Umbilical cord (tissue), 2 donors: ENCODE results near the gene SLC2A9. TPM values are rescaled to one million over a fixed set of nuclear protein-coding genes. Genes with fewer than 3 reads are reported as not detected.

Source experiments
- DNase-seq: peaks from one replicate; pipeline ENCODE4 v3.0.0-alpha.2; 2015; ENCODE audit warnings: low spot score
- total RNA-seq: library from RNA; depleted of rRNA; stranded (reverse); fragments of >200 nt; gene quantifications from one replicate; pipeline ENCODE4 v1.2.3, GENCODE V29; 2014; ENCODE audit warnings: low replicate concordance; ENCODE audit not compliant: insufficient read depth

The SLC2A9 gene
- total RNA-seq, 1 donor from 2014 or later = 11.1 TPM

DNA sequence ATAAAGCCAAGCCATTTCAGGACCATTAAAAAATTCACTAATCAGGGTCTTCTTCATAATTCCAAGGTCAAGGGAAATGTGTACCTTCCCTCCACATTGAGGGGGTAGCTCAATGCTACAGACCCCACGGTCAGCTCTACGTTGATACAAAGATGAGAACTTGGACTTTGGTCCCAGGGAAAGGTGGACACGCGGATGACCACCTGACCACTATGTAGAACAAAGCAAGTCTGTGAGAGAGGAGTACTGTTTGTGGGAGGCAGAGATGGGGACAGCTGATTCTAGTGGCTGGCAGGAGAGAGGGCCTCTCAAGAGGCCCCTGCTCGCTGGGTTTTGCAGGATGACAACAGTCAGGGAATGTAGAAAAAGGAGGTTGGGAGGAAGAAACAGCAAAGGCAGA is 58.0 kb downstream of the SLC2A9 start:
- no peak for DNase-seq

DNA sequence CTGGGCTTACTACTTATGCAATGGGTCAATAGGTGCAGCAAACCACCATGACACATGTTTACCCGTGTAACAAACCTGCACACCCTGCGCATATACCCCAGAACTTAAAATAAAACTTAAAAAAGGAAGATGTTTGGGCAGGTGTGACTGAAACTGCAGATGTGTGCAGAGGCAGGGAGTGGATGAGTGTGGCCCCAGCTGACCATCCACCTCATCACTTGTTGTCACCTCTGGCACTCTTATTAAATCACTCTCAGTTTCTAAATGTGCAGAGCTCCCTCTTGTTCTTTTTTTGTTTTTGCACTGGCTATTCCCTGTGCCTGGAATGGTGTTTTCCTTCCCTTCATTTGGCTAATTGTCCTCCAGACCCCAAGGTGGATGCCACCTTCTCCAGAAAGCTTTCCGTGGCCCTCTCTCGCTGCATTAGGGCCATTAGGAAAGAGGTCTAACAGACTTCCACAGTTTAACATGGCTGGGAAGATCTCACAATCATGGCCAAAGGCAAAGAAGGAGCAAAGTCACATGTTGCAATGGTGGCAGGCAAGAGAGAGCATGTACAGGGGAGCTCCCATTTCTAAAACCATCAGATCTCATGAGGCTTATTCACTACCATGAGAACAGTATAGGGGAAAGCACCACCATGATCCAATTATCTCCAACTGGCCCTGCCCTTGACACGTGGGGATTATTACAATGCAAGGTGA is 58.5 kb downstream of the SLC2A9 start:
- DNase-seq = no peak

DNA sequence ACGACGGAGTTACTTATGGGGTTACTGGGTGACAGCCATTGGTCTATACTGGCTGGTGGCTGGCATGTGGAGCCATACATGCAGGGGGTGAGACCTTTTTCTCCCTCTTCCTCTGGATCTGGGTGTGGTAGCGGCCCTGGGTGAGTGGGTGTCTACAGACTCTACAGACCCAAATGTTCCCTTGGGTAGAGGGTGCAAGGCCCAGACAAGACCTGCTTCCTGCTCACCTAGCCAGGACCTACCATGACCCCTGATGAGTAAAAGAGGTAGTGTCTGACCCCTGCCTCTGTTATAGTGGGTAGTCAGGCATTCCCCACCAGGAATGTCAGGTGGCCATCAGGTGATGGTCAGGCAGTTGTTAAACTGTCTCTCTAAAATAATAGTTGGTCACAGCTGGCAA is 66.8 kb downstream of the SLC2A9 start:
- no peak for DNase-seq

- no peak for DNase-seq
These were observed 68.2 kb downstream of the SLC2A9 start for GRCh38 chr4:9953089-9953488.

DNA sequence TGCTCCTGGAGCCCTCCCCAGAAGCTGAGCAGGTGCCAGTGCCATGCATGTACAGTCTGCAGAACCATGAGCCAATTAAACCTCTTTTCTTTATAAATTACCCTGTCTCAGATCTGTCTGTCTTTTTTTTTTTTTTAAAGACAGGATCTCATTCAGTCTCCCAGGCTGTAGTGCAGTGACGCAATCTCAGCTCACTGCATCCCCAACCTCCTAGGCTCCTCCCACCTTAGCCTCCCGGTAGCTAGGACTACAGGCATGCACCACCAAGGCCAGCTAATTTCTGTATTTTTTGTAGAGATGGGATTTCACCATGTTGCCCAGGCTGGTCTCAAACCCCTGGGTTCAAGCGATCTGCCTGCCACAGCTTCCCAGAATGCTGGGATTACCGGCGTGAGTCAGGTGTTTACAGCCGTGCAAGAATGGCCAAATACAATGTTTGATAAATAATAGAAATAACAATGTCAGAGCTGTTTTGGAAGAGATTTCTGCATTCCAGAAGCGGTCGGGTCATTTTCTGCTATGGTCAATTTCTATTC is 68.8 kb downstream of the SLC2A9 start:
- no peak for DNase-seq

DNA sequence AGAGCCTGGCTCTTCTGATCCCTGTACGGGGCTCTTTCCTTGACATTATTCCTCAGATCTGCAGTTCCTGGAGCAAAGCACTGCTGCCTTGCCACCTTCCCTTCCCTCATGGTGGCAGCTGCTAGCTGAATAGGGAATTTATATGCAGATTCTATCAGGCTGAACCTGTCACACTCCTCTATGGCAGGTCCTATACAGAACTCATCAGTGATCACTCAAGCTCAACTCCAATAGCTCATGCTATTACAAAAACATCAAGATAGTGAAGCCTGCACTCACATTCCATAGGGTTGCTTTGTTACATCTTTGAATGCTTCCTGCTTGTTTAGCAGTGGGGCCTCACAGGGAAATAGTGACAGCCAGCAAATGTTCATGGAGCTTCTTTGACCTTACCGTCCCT is 71.7 kb downstream of the SLC2A9 start:
- no peak for DNase-seq

- no peak for DNase-seq
These were observed 73.9 kb downstream of the SLC2A9 start for GRCh38 chr4:9947168-9948062.

- DNase-seq = no peak
These were observed 75.1 kb downstream of the SLC2A9 start for GRCh38 chr4:9946170-9946569.

GRCh38 chr4:9944431-9945425 is 76.6 kb downstream of the SLC2A9 start:
- DNase-seq = no peak

DNA sequence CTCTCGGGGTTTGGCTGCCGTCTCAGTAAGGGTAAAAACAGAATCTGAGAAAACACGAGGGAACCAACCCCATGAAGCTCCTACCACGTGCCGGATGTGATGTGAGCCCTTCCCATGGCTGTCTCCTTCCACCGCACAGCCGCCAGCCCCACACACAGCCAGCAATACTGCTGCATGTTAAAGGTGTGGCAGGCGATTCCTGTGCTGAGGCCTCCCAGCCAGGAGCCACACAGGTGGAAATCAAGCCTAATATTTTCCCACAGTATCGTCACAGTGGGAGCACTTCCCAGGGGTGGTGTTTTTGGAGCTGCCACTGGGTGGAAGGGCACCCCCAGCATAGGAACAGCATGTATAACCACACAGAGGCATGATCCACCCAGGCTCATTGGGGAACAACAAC is 77.5 kb downstream of the SLC2A9 start:
- DNase-seq = no peak

GRCh38 chr4:9942921-9943600 is 78.2 kb downstream of the SLC2A9 start:
- no peak for DNase-seq

GRCh38 chr4:9942139-9942538 is 79.2 kb downstream of the SLC2A9 start:
- no peak for DNase-seq

- no peak for DNase-seq
These were observed 81.3 kb downstream of the SLC2A9 start for GRCh38 chr4:9940041-9940440.

GRCh38 chr4:9938933-9939332 is 82.4 kb downstream of the SLC2A9 start:
- no peak for DNase-seq

DNA sequence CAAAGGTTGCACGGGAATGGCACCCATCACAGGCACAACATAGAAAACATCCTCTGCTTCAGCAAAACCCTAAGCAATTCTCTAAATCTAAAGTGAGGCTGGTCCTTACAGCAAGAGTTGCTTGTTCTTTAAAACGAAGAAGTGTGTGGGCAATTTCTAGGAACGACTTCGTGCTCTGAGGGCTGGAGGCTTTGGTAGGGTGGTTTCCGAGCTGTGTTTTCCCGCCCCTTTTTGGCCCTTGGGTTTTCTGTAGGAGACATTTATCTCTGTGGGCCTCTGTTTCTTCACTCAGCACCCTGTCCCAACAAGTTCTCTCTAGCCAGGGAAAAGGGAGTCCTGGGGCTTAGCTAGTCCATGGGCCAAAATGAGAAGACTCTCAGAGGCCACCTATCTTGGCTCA is 84.2 kb downstream of the SLC2A9 start:
- no peak for DNase-seq

DNA sequence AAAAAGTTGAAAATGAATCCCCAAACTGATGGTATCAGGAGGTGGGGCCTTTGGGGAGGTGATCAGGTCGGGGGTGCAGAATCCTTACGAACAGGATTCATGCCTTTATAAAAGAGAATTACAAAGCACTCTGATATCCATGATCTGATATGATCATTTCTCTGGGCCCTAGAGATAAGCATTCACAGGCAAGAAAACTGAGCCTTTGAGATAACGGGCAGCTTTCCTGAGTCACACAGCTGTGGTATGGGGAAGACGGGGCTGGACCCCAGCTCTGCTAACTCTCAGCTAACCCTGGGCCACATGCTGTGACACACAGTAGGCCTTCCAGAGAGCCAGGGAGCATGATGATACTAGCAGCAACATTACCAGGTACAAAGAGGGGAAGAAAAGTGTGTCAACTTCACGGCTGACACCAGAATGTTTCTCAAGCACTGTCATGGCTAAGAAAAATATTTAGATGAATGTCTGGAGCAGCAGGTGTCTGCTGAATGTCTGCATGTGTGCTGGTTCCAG is 85.1 kb downstream of the SLC2A9 start:
- no peak for DNase-seq

DNA sequence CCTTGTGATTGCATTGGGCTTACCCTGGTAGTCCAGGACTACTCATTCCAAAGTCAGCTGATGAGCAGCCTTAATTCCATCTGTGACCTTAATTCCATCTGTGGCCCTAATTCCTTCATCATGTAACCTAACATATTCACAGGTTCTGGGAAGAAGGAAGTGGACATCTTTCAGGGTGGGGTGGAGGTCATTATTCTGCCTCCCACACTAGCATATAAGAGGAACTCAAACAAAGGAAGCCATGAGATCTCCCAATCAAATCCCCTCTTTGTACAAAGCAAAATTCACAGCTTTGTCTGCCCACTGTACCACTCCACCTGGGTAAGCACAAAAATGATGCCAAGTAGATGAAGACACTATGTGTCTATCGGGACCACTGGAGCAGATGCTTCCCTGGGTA is 87.3 kb downstream of the SLC2A9 start:
- DNase-seq = no peak

DNA sequence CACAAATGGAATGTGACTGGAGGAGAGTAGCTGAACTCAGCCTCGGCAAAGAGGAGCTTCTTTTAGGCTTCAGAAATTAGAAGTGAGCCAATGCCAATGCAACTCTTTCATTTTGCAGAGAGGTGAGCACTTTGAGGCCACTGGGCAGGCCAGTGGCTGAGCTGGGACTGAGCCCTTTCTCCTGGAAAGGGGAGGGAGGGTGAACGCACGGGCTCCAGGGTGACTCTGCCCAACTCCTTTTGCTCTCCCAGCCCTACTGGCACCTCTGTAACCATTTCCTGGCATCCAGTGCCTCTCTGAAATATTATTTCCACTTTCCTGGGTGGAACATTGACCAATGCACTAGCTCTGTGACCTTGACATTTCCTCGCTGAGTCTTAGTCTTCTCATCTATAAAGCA is 88.1 kb downstream of the SLC2A9 start:
- no peak for DNase-seq

DNA sequence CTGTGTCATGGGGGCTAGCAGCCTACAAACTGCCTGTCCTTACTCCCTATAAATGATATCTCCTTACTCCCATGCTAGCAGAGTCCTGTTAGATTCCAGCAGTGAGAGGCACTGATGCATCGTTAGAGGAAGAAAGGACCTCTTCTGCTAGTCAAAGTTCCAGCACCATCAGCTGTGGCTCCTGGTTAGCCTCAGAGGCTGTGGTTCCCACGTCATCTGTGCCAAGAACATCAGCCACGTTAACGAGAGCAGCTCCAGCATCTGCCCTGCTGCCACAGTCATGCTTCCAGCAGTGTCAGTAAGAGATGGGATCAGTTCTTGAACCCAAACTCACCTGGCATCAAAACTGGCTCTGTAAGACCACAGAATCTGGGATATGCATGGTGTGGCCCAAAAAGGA is 88.5 kb downstream of the SLC2A9 start:
- no peak for DNase-seq

DNA sequence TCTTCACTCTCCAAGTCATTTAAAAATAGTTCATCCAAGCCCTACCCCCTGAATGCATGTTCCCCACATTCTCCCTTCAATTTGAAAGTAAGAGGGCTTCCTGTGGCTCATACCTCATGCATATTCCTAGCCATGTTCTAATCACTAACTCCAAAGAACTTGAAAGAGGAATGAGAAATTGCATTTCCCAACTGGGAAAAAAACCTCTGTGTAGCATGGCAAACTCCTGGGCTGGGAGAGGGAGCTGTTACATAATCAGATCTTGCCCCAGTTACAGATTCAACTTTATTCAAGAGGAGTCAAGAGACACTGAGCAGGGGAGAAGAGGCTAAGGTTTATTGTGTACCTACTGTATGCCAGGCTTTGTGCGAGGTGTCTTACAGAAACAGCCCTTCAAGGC is 90.2 kb downstream of the SLC2A9 start:
- no peak for DNase-seq

DNA sequence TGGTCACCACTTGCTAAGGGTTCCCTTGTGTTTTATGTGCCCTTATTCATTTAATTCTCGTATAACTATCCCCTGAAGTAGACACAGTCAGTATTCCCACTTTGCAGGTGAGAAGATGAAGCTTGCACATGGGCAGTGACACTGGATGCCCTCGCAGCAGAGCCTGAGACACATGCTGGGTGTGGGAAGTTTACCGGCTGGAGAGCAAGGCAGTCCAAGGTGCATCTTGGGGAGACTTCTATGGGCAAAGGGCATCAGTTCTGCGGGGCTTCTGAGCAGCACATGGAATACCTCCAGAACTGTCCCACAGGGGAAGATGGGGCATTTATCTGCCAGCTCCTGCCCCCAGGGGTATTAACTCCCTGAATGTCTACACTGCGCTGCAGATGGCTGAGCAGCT is 92.2 kb downstream of the SLC2A9 start:
- no peak for DNase-seq
